SJSA1 (cell line): ENCODE results near the gene PIGH. TPM values are rescaled to one million over a fixed set of nuclear protein-coding genes. Genes with fewer than 3 reads are reported as not detected.

Experiments used
- DNase-seq, 2 experiments: peaks; one replicate each; pipeline ENCODE4 v3.0.0-alpha.2; 2015 to 2020; ENCODE audit warnings: low spot score in 2 of 2, low read depth in 1 of 2
- H3K27ac ChIP-seq: fragments of 250-450 bp; sonication (Bioruptor Pico); 2 replicates; pipeline ENCODE4 v1.5.1; 2020; ENCODE audit warnings: mild to moderate bottlenecking, moderate library complexity
- H3K27me3 ChIP-seq: fragments of 250-450 bp; sonication (Bioruptor Pico); replicated peaks from 2 replicates; pipeline ENCODE4 v1.5.1; 2020; ENCODE audit warnings: mild to moderate bottlenecking, moderate library complexity
- H3K36me3 ChIP-seq: fragments of 250-450 bp; sonication (Bioruptor Pico); 2 replicates; pipeline ENCODE4 v1.5.1; 2020; ENCODE audit warnings: mild to moderate bottlenecking
- H3K4me1 ChIP-seq: fragments of 250-450 bp; sonication (Bioruptor Pico); replicated peaks from 2 replicates; pipeline ENCODE4 v1.6.1; 2021; ENCODE audit warnings: mild to moderate bottlenecking
- H3K4me3 ChIP-seq: fragments of 250-450 bp; sonication (Bioruptor Pico); 2 replicates; pipeline ENCODE4 v1.5.1; 2020; ENCODE audit warnings: mild to moderate bottlenecking
- H3K9me3 ChIP-seq: fragments of 250-450 bp; sonication (Bioruptor Pico); replicated peaks from 2 replicates; pipeline ENCODE4 v1.5.1; 2020; ENCODE audit warnings: mild to moderate bottlenecking
- total RNA-seq: library from RNA; depleted of rRNA; stranded (reverse); fragments of >200 nt; shearing (Covaris generic); gene quantifications from 2 replicates; pipeline ENCODE4 v1.2.3, GENCODE V29; 2014; rRNA removed

The PIGH gene
- total RNA-seq, 1 experiment from 2014 or later: 11.2 TPM

- H3K27me3 ChIP-seq: peaks cover 7% of the 10 kb centered on the region; the same call in 1 of the 2 replicates
- no peak for DNase-seq
- H3K9me3 ChIP-seq: no peaks in the 10 kb centered on the region
- no peak overlapping the region for H3K27ac ChIP-seq
- H3K4me3 ChIP-seq: no peak overlapping the region
- no peaks in the 10 kb centered on the region for H3K36me3 ChIP-seq
- no peaks in the 10 kb centered on the region for H3K4me1 ChIP-seq
Observed at GRCh38 chr14:67541448-67542387, 58.4 kb downstream of the PIGH start.

Other genes with a start within 250 kb of the PIGH start
- gene ATP6V1D, start 240.5 kb downstream of the PIGH start, total RNA-seq: 125 and 130 TPM in 2 replicates
- 276 and 302 TPM in 2 replicates for gene EIF2S1, start 239.9 kb downstream of the PIGH start, total RNA-seq
- 15.9 and 20.0 TPM in 2 replicates for gene PLEK2, start 188.1 kb downstream of the PIGH start, total RNA-seq
- gene TMEM229B, start 111.5 kb downstream of the PIGH start, total RNA-seq: 0.71 and 10.9 TPM in 2 replicates
- 0.97 TPM in 1 of 2 replicates, not detected in the other for gene PLEKHH1, start 67.0 kb downstream of the PIGH start, total RNA-seq
- 4.9 and 7.4 TPM in 2 replicates for gene ARG2, start 19.7 kb upstream of the PIGH start, total RNA-seq
- gene VTI1B, start 74.4 kb upstream of the PIGH start, total RNA-seq: 36.2 and 49.2 TPM in 2 replicates
- gene RDH11, start 95.5 kb upstream of the PIGH start, total RNA-seq: 54.7 and 63.4 TPM in 2 replicates
- not detected in 2 replicates for gene RDH12, start 101.6 kb upstream of the PIGH start, total RNA-seq
- 9.2 and 9.4 TPM in 2 replicates for gene ZFYVE26, start 216.3 kb upstream of the PIGH start, total RNA-seq
- 4.7 and 6.6 TPM in 2 replicates for gene RAD51B, start 219.5 kb upstream of the PIGH start, total RNA-seq